Stimulated activated CD4-positive, alpha-beta T cell treated with anti-CD3 and anti-CD28 coated beads, Interleukin-1b, Interleukin-23, amount 100 ng/mL, for 48 hours (primary cell): ENCODE data around the gene CFAP221.

Experiments used
- DNase-seq: peaks from one replicate; pipeline ENCODE4 v3.0.0-alpha.2; 2020

Gene CFAP221

GRCh38 chr2:119683074-119683712, 138.9 kb downstream of the CFAP221 start:
- no peak for DNase-seq

GRCh38 chr2:119683713-119684443, 139.6 kb downstream of the CFAP221 start:
- no peak for DNase-seq

- DNase-seq, result no peak
These were observed 140.3 kb downstream of the CFAP221 start for GRCh38 chr2:119684518-119684917.

- no peak for DNase-seq
These were observed 144.4 kb downstream of the CFAP221 start for GRCh38 chr2:119688616-119689015.

- DNase-seq, result no peak
These were observed 145.0 kb downstream of the CFAP221 start for GRCh38 chr2:119689218-119689617.

GRCh38 chr2:119691189-119691588, 146.9 kb downstream of the CFAP221 start:
- no peak for DNase-seq

- DNase-seq, result no peak
These were observed 147.5 kb downstream of the CFAP221 start for GRCh38 chr2:119691651-119692245.

GRCh38 chr2:119692310-119692709, 148.1 kb downstream of the CFAP221 start:
- no peak for DNase-seq

GRCh38 chr2:119692954-119693353, 148.7 kb downstream of the CFAP221 start:
- DNase-seq, result no peak

GRCh38 chr2:119693567-119693966, 149.3 kb downstream of the CFAP221 start:
- DNase-seq, result no peak

GRCh38 chr2:119693967-119694366, 149.7 kb downstream of the CFAP221 start:
- DNase-seq, result no peak

- no peak for DNase-seq
These were observed 150.2 kb downstream of the CFAP221 start for GRCh38 chr2:119694470-119694844.

- DNase-seq, result no peak
These were observed 150.7 kb downstream of the CFAP221 start for GRCh38 chr2:119694845-119695521.

GRCh38 chr2:119696005-119696404, 151.8 kb downstream of the CFAP221 start:
- no peak for DNase-seq

- no peak for DNase-seq
These were observed 152.3 kb downstream of the CFAP221 start for GRCh38 chr2:119696494-119697030.

- no peak for DNase-seq
These were observed 153.2 kb downstream of the CFAP221 start for GRCh38 chr2:119697290-119698020.

GRCh38 chr2:119698246-119698645, 154.0 kb downstream of the CFAP221 start:
- DNase-seq, result no peak

- no peak for DNase-seq
These were observed 154.9 kb downstream of the CFAP221 start for GRCh38 chr2:119699016-119699606.

GRCh38 chr2:119700866-119701265, 156.6 kb downstream of the CFAP221 start:
- DNase-seq, result no peak

GRCh38 chr2:119701352-119701751, 157.1 kb downstream of the CFAP221 start:
- DNase-seq, result no peak

- no peak for DNase-seq
These were observed 158.1 kb downstream of the CFAP221 start for GRCh38 chr2:119702203-119702917.
